HG03060 (cell line): ENCODE data around the gene RTL1.

Experiments used
- ATAC-seq: cut with Tn5 transposase; IDR thresholded peaks from one replicate; pipeline ENCODE4 v1.9.1; 2021; ENCODE audit warnings: low read depth, moderate number of reproducible peaks; ENCODE audit not compliant: unreplicated experiment

Gene RTL1

GRCh38 chr14:100854435-100854834 lies 49.1 kb downstream of the RTL1 start:
- ATAC-seq, result no peak

GRCh38 chr14:100851946-100852620 lies 51.4 kb downstream of the RTL1 start:
- no peak for ATAC-seq

GRCh38 chr14:100851586-100851916 lies 52.0 kb downstream of the RTL1 start:
- no peak for ATAC-seq

- ATAC-seq, result no peak
Observed at GRCh38 chr14:100850841-100851585, 52.5 kb downstream of the RTL1 start.

DNA sequence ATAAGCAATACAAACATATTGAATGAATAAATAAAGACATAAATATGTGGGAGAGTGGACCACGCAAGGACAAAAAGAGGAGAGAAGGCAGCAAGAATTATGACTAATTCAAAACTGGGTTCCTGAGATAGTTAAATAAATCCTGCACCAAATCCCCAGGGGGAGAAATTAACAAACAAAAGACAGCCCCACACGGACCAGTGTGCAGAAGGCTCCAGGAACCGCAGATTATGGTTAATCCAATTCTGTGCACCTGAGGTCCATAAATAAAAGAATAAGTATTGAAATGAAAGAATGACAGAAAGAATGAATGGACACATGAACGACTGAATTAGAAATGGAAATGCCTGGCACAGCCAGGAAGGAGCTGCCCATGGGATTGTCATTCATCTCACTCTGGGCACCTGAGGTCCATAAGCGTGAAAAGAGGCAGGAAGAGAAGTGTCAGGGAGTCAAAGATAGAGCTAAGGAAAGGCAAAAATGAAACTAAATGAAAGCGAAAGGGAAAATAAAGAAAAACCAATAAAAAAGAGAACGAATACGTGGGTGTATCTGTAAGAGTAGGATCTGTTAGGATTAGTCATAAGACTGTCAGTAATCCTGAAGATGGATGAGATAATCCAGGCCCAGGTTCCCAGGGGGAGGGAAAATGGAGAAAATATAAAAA lies 54.3 kb downstream of the RTL1 start:
- no peak for ATAC-seq

DNA sequence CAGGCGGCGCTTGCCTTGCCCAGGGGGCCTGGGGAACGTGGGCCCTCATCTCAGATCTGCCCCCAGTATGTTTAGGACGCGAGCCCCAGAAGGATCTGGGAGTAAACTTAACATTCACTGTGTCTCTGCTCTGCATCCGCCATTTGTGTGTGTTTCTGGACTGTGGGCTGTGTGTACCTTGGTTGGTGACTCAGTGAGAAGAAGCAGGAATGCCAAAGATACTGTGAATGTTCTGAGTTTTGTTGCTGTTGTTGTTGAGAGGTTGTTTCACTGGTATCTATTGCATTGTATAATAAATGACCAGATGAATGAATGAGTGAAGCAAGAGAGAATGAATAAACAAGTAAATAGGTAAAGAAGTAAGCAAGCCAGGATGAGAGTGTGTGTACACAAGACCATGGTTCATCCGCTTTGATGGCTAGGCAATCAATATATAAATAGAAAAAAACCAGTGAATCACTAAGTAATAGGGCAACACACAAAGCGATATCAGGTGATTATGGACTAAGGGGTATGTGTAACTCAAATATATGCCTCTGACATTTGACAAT lies 57.1 kb downstream of the RTL1 start:
- ATAC-seq, result no peak

- no peak for ATAC-seq
Observed at GRCh38 chr14:100845341-100845740, 58.2 kb downstream of the RTL1 start.

GRCh38 chr14:100844846-100845245 lies 58.7 kb downstream of the RTL1 start:
- no peak for ATAC-seq

- ATAC-seq, result no peak
Observed at GRCh38 chr14:100844421-100844820, 59.1 kb downstream of the RTL1 start.

DNA sequence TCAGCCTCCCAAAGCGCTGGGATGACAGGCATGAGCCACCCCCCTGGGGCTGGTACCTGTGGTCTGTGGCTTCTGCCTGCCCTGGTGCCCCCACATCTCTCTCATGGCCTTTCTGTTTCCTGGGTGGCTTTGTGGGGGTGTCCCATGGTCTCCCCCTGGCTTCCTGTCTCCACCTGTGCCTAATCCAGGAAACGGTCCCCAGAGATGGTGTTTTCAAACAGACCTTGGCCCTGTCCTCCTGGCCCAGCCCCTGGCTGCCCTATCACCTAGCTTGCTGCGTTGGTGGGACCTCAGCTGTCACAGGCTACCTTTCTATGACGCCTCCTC lies 59.5 kb downstream of the RTL1 start:
- ATAC-seq, result no peak

- no peak for ATAC-seq
Observed at GRCh38 chr14:100842799-100843198, 60.7 kb downstream of the RTL1 start.

DNA sequence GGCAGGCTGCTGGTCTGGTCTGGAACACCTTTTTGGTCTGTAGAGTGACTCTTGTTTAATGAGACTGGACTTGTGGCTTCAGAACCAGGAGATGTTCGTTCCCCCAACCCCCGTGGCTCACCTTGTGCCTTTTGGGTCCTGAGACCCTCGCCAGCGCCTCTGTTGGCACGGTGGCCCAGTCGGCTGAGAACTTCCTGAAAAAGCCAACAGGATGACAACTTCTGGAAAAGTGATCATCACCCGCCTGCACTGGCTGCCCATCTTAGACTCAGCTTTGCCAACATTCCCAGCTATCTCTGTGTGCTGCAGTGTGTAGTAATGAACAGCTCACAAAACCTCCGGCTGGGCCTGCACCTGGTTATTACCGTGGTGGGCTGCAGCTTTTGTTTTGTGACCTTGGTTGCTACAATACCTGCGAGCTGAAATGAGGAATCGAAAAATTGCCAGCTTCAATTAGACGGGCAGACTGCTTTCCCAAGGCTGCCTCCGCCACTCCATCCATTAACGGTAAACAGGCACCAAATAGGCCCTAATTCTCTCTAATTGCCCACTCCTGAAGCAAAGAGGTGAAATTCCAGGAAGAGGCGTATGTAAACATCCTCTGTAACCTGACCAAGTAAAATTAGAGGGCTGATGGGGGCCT lies 61.6 kb downstream of the RTL1 start:
- ATAC-seq, result no peak

GRCh38 chr14:100841066-100841760 lies 62.3 kb downstream of the RTL1 start:
- ATAC-seq, result no peak

GRCh38 chr14:100840286-100841065 lies 63.0 kb downstream of the RTL1 start:
- no peak for ATAC-seq

DNA sequence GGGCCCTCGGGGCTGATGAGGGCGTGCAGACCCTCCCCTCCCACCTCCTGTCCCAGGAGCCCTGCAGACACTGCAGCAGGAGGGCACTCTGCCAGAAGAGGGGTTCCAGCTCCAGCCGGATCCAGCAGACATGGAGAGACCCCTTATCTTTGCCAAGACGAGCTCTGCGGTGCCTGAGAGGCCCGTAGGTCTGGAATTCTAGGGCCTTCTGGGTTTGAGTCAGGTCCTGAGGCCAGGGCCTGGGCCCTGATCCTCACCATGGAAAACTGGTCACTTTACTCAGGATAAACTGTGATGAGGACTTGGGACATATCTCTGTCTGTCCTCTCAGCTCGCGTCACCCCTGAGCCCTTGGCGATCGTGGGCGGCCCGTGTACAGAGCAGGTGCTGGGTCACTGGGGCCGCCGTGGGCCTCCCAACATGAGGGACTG lies 63.8 kb downstream of the RTL1 start:
- ATAC-seq, result no peak

GRCh38 chr14:100839315-100839585 lies 64.3 kb downstream of the RTL1 start:
- ATAC-seq, result no peak

DNA sequence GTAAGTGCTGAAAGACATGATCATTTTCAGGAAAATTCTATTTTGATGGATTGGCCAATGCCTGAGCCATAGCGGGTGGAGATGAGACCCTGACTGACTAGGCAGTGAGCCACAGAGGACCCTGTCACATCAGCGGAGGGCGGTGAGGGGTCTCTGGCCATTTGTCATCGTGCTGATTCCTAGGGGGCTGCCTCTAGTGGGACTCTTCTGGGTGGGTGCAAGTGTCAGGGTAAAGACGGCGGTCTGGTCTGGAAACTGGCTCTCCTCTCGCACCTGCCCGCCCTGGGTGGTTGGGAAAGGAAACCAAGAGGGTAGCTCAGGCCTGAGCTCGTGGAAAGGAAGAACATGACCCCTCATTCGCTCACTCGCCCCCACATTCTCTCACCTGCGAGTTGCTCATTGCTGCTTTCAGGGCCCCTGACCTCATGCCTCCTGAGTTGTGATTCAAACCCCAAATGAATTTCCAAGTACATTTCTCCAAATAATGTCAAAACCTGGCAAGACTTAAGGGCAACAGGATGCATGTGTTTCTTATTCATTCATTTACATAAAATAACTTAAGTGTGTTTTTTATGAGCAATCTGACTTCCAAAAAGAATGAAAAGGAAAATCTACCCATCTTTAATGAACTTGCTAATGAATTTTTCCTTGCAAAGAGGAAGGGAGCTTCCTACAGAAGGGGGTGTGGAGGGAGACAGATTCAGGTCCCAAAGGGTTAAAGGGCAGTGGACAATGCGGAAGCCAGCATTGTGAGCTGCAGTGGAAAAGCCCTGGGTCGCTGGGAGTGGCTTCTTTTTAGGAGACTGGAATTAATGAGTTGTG lies 64.8 kb downstream of the RTL1 start:
- no peak for ATAC-seq

DNA sequence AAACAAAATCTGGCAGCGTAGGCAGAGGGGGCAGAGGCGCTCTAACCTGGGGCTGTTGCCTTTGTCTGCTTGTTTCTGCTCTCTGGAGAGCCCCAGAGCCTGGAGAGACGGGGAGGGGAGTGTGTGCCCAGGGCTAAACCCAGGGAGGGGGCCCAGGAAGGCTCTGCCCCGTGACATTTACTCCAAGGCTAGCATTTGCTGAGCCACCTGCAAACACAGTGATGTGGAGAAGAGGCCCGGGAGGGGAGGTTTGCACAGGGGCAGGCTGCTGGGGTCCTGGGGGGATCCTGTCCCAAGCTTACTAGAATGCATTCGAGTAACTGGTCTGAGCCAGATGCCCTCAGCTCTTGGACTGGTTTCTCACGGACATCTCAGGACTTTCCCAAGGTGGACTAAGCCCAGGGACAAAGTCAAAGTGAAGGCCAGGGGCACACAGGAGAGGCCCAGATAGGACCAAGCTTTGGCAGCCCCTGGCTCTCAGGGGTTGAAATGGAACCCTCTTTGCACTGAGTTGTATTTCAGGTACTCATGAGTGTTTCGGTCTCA lies 65.6 kb downstream of the RTL1 start:
- no peak for ATAC-seq
